ENCODE measurements around the gene NAGLU.
A peak's percentile ranks its signal among the peaks of the same experiment; 100 is the strongest.

NAGLU gene

GRCh38 chr17:42535155-42536047, 640 bp upstream of the NAGLU start:
- Histone ChIP-seq H3F3A (ENCODE audit: control insufficient read depth, insufficient read depth) (peaks cover 18% of the 10 kb centered on the region), H3K4me3 (ENCODE audit: low read length) (peak overlapping the region; percentile 72), H3K27ac (ENCODE audit: low read depth, low read length) (peak overlapping the region; percentile 26; the same call in 1 of the 2 replicates), H3K9me3 (ENCODE audit: control insufficient read depth, insufficient read depth, low read length) (no peaks in the 10 kb centered on the region), H3K4me2 (ENCODE audit: low read length) (peak overlapping the region; percentile 83), H3K9me2 (replicated peaks; ENCODE audit: control insufficient read depth, low read length) (no peaks in the 10 kb centered on the region), H3K79me2 (ENCODE audit: control insufficient read depth, low read length) (peaks cover 11% of the 10 kb centered on the region), H3K4me1 (ENCODE audit: control insufficient read depth, low read length) (peaks cover 40% of the 10 kb centered on the region), H3K27me3 (ENCODE audit: control insufficient read depth, low read length) (peaks cover 6% of the 10 kb centered on the region; the same call in 1 of the 2 replicates), H3K36me3 (ENCODE audit: control insufficient read depth, low read length) (peaks cover 12% of the 10 kb centered on the region; the same call in 1 of the 2 replicates), H4K20me1 (ENCODE audit: control insufficient read depth, insufficient read depth, low read depth, low read length) (peaks cover 10% of the 10 kb centered on the region)
- TF ChIP-seq EZH2phosphoT487 (IDR thresholded peaks at IDR 0.05; ENCODE audit: borderline replicate concordance, low read length) = no peak
- TF ChIP-seq CTCF (IDR thresholded peaks at IDR 0.05; ENCODE audit: low read depth, low read length, poor library complexity, severe bottlenecking) = no peak

GRCh38 chr17:42536372-42537155, 523 bp downstream of the NAGLU start:
- Histone ChIP-seq H3K9me2 (replicated peaks; ENCODE audit: control insufficient read depth, low read length) (no peaks in the 10 kb centered on the region), H3K4me3 (ENCODE audit: low read length) (peak overlapping the region; percentile 72), H4K20me1 (ENCODE audit: control insufficient read depth, insufficient read depth, low read depth, low read length) (peaks cover 10% of the 10 kb centered on the region), H3K4me2 (ENCODE audit: low read length) (peak overlapping the region; percentile 83), H3K79me2 (ENCODE audit: control insufficient read depth, low read length) (peaks cover 11% of the 10 kb centered on the region), H3K27me3 (ENCODE audit: control insufficient read depth, low read length) (peaks cover 4% of the 10 kb centered on the region; the same call in 1 of the 2 replicates), H3K9me3 (ENCODE audit: control insufficient read depth, insufficient read depth, low read length) (no peaks in the 10 kb centered on the region), H3K36me3 (ENCODE audit: control insufficient read depth, low read length) (peaks cover 12% of the 10 kb centered on the region; the same call in 1 of the 2 replicates), H3F3A (ENCODE audit: control insufficient read depth, insufficient read depth) (peaks cover 8% of the 10 kb centered on the region; the same call in 1 of the 2 replicates), H3K4me1 (ENCODE audit: control insufficient read depth, low read length) (peaks cover 29% of the 10 kb centered on the region), H3K27ac (ENCODE audit: low read depth, low read length) (0 out of 2 replicates have a peak overlapping the region, but pooled peaks have one; percentile 0)
- TF ChIP-seq EZH2phosphoT487 (IDR thresholded peaks at IDR 0.05; ENCODE audit: borderline replicate concordance, low read length) (no peak), CTCF (IDR thresholded peaks at IDR 0.05; ENCODE audit: low read depth, low read length, poor library complexity, severe bottlenecking) (no peak)

DNA sequence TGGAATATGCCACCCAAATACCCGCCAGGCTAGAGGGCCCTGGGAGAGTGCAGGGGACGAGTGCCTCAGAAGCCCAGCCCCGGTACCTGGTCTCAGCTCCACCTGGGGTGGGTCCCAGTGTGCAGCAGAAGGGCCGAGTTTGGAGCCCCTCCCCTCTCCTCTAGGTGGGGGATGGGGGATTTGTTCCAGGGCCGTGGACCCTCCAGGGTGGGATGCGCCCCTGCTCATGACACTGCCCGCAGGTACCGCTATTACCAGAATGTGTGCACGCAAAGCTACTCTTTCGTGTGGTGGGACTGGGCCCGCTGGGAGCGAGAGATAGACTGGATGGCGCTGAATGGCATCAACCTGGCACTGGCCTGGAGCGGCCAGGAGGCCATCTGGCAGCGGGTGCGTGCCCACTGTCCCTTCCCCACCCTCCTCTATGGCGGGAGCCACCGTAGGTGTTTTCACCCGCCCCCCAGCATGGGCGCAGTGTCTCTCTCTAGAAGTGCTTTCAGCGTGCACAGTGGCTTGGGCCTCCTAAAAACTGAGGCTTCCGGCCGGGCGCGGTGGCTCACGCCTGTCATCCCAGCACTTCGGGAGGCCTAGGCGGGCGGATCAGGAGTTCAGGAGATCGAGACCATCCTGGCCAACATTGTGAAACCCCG, 1.2 kb downstream of the NAGLU start:
- H3K27me3 ChIP-seq (ENCODE audit: control insufficient read depth, low read length) = peaks cover 3% of the 10 kb centered on the region; the same call in 1 of the 2 replicates
- H3K36me3 ChIP-seq (ENCODE audit: control insufficient read depth, low read length) = peaks cover 12% of the 10 kb centered on the region; the same call in 1 of the 2 replicates
- 0 out of 2 replicates have a peak overlapping the region, but pooled peaks have one; percentile 0 for H3K27ac ChIP-seq (ENCODE audit: low read depth, low read length)

More for the DNA sequence above, 1.2 kb downstream of the NAGLU start:
- Histone ChIP-seq H3K4me1 (ENCODE audit: control insufficient read depth, low read length) (peaks cover 26% of the 10 kb centered on the region), H3K9me2 (replicated peaks; ENCODE audit: control insufficient read depth, low read length) (no peaks in the 10 kb centered on the region), H3F3A (ENCODE audit: control insufficient read depth, insufficient read depth) (peaks cover 5% of the 10 kb centered on the region; the same call in 1 of the 2 replicates), H3K9me3 (ENCODE audit: control insufficient read depth, insufficient read depth, low read length) (no peaks in the 10 kb centered on the region), H3K4me3 (ENCODE audit: low read length) (peak overlapping the region; percentile 72), H4K20me1 (ENCODE audit: control insufficient read depth, insufficient read depth, low read depth, low read length) (peaks cover 10% of the 10 kb centered on the region), H3K79me2 (ENCODE audit: control insufficient read depth, low read length) (peaks cover 11% of the 10 kb centered on the region), H3K4me2 (ENCODE audit: low read length) (peak overlapping the region; percentile 83)
- TF ChIP-seq CTCF (IDR thresholded peaks at IDR 0.05; ENCODE audit: low read depth, low read length, poor library complexity, severe bottlenecking) (no peak), EZH2phosphoT487 (IDR thresholded peaks at IDR 0.05; ENCODE audit: borderline replicate concordance, low read length) (no peak)

All from DOHH2 (cell line).